Endothelial cell of umbilical vein (primary cell): ENCODE data around the gene SLC38A9. TPM values are rescaled to one million over a fixed set of nuclear protein-coding genes. Genes with fewer than 3 reads are reported as not detected.

ENCODE experiments used
- BruUV-seq: library from RNA; stranded (reverse); fragments of 400-500 nt; replicated peaks from 2 replicates; lab custom pipeline; 2021; lab: Mats Ljungman, UMichigan
- CTCF ChIA-PET: fragments of 300-600, 350-600 bp; sonication (Branson Sonifier 250); formaldehyde crosslinking; loops from one replicate; lab custom pipeline; 2021; ENCODE audit warnings: antibody characterized with exemption, inconsistent platforms; lab: Charles Lee
- POLR2A ChIA-PET: fragments of 300-600, 350-600 bp; sonication (Branson Sonifier 250); formaldehyde crosslinking; loops from one replicate; lab custom pipeline; 2021; ENCODE audit warnings: antibody characterized with exemption, inconsistent platforms; lab: Charles Lee
- DNase-seq: peaks from one replicate; pipeline ENCODE4 v3.0.0-alpha.2; 2011; ENCODE audit warnings: low read depth, low spot score
- FAIRE-seq: peaks from 2 replicates; lab custom pipeline; 2011; peaks lifted over from hg19 to GRCh38; lab: Jason Lieb, UNC
- H2AFZ ChIP-seq: 2 replicates; pipeline ENCODE4 v1.6.0; 2012; ENCODE audit warnings: low read depth, low read length, control low read depth, inconsistent platforms
- H3K27ac ChIP-seq: 2 replicates; pipeline ENCODE4 v1.5.1; 2011; ENCODE audit warnings: low read depth, mild to moderate bottlenecking, control low read depth, low read length, moderate library complexity; ENCODE audit not compliant: insufficient read depth
- H3K27me3 ChIP-seq, 2 experiments: 2 replicates each; pipeline versions ENCODE4 v1.6.0 to v1.6.1; 2011; ENCODE audit warnings: low read length in 2 of 2, mixed read lengths in 1 of 2; ENCODE audit not compliant: control insufficient read depth in 2 of 2, insufficient read depth in 2 of 2
- H3K36me3 ChIP-seq, 2 experiments: 2 replicates in 1 of 2; 3 replicates in 1 of 2; pipeline ENCODE4 v1.5.1; 2011; ENCODE audit warnings: low read length in 2 of 2, mild to moderate bottlenecking in 1 of 2, moderate library complexity in 1 of 2; ENCODE audit not compliant: control insufficient read depth in 2 of 2, insufficient read depth in 2 of 2; ENCODE audit errors: extremely low read depth in 1 of 2
- H3K4me1 ChIP-seq: 3 replicates; pipeline ENCODE4 v1.5.1; 2011; ENCODE audit warnings: mild to moderate bottlenecking, low read length; ENCODE audit not compliant: control insufficient read depth, insufficient read depth; ENCODE audit errors: extremely low read depth
- H3K4me2 ChIP-seq: 2 replicates; pipeline ENCODE4 v1.6.1; 2011; ENCODE audit warnings: low read length, control low read depth, mixed read lengths; ENCODE audit not compliant: insufficient read depth
- H3K4me3 ChIP-seq, 3 experiments: fragments of 200-600 bp in 1 of 3; sonication (generic), shearing (Covaris generic) in 1 of 3; replicated peaks in 1 of 3; 2 replicates each; pipeline ENCODE4 v1.5.1; 2011 to 2016; ENCODE audit warnings: control low read depth in 3 of 3, low read length in 3 of 3, mild to moderate bottlenecking in 2 of 3, inconsistent platforms in 1 of 3, low read depth in 1 of 3, moderate library complexity in 1 of 3; ENCODE audit not compliant: insufficient read depth in 1 of 3
- H3K79me2 ChIP-seq: 2 replicates; pipeline ENCODE4 v1.6.0; 2012; ENCODE audit warnings: low read length, inconsistent platforms; ENCODE audit not compliant: control insufficient read depth, insufficient read depth
- H3K9ac ChIP-seq: replicated peaks from 2 replicates; pipeline ENCODE3; 2011; ENCODE audit warnings: low read length, control low read depth; ENCODE audit not compliant: insufficient read depth; ENCODE audit errors: extremely low read depth
- H3K9me1 ChIP-seq: replicated peaks from 3 replicates; pipeline ENCODE4 v1.6.0; 2011; ENCODE audit warnings: mild to moderate bottlenecking, low read length; ENCODE audit not compliant: control insufficient read depth, insufficient read depth; ENCODE audit errors: extremely low read depth
- H3K9me3 ChIP-seq: replicated peaks from 2 replicates; pipeline ENCODE4 v1.5.1; 2012; ENCODE audit warnings: low read length, inconsistent platforms; ENCODE audit not compliant: control insufficient read depth, insufficient read depth
- H4K20me1 ChIP-seq: replicated peaks from 2 replicates; pipeline ENCODE3; 2011; ENCODE audit warnings: mild to moderate bottlenecking, low read length; ENCODE audit not compliant: control insufficient read depth, insufficient read depth; ENCODE audit errors: extremely low read depth
- CTCF ChIP-seq, 2 donors: IDR thresholded peaks; 1 replicate in 1 of 2; 2 replicates in 1 of 2; pipeline ENCODE4 v1.5.1; 2011; ENCODE audit warnings: low read length in 2 of 2, mild to moderate bottlenecking in 2 of 2, moderate library complexity in 2 of 2, control low read depth in 1 of 2, inconsistent platforms in 1 of 2, low read depth in 1 of 2; ENCODE audit not compliant: insufficient read depth in 1 of 2; ENCODE audit errors: extremely low read depth in 1 of 2
- EZH2 ChIP-seq: IDR thresholded peaks from 2 replicates; pipeline ENCODE4 v1.6.1; 2012; ENCODE audit warnings: borderline replicate concordance, low read depth, mild to moderate bottlenecking, moderate library complexity, low read length, inconsistent platforms; ENCODE audit not compliant: severe bottlenecking
- FOS ChIP-seq: IDR thresholded peaks from 2 replicates; pipeline ENCODE4 v1.6.1; 2011; ENCODE audit warnings: mild to moderate bottlenecking, low read length, moderate library complexity, borderline replicate concordance; ENCODE audit not compliant: insufficient read depth
- GATA2 ChIP-seq: IDR thresholded peaks from 2 replicates; pipeline ENCODE4 v1.7.0; 2011; ENCODE audit warnings: low read depth, mild to moderate bottlenecking, moderate library complexity, mixed read lengths, low read length; ENCODE audit not compliant: insufficient read length, insufficient read depth
- JUN ChIP-seq: IDR thresholded peaks from 2 replicates; pipeline ENCODE4 v1.6.1; 2011; ENCODE audit warnings: borderline replicate concordance, low read depth; ENCODE audit not compliant: insufficient read length, insufficient read depth
- MAX ChIP-seq: IDR thresholded peaks from 2 replicates; pipeline ENCODE4 v1.6.1; 2011; ENCODE audit not compliant: insufficient read depth, insufficient read length
- MYC ChIP-seq: IDR thresholded peaks from one replicate; pipeline ENCODE4 v1.6.1; 2011; ENCODE audit warnings: mild to moderate bottlenecking, low read depth, low read length
- POLR2A ChIP-seq: IDR thresholded peaks from 2 replicates; pipeline ENCODE4 v1.6.1; 2012; ENCODE audit warnings: low read depth, mild to moderate bottlenecking, control low read depth, low read length
- POLR2AphosphoS5 ChIP-seq: IDR thresholded peaks from 2 replicates; pipeline ENCODE4 v1.6.1; 2012; ENCODE audit warnings: low read depth, mild to moderate bottlenecking, control low read depth, low read length, moderate library complexity; ENCODE audit not compliant: insufficient read depth
- dilution Hi-C: fragments of 300-500 bp; cut with MboI; formaldehyde crosslinking; loops from one replicate; pipeline ENCODE4 v1.15.0; 2019; ENCODE audit warnings: low sequenced_read_pairs; ENCODE audit not compliant: extremely low pct_ligation_motif_present
- intact Hi-C: fragments of 100-400 bp; cut with micrococcal nuclease; formaldehyde crosslinking; loops from one replicate; pipeline ENCODE4 v1.10.0; 2022
- polyA plus RNA-seq, 4 experiments: library from polyadenylated mRNA; depleted of rRNA in 3 of 4; stranded (reverse) in 3 of 4; unstranded in 1 of 4; fragments of >200 nt; gene quantifications; 2 replicates each; pipeline versions ENCODE4 v1.2.1 to v1.2.3, GENCODE V29; 2011 to 2012; ENCODE audit warnings: missing spikeins in 1 of 4
- total RNA-seq: library from RNA; stranded (reverse); gene quantifications from 2 replicates; pipeline ENCODE4 v1.2.3, GENCODE V29; 2021

The SLC38A9 gene
- total and polyA plus RNA-seq, 2 donors (not counting 3 experiments of a cell fraction or from before 2014, with no cell fraction given), result 14.1 to 24.9 TPM

- Histone ChIP-seq H3K36me3 (no peaks in the 10 kb centered on the region), H3K9me3 (no peaks in the 10 kb centered on the region), H3K4me2 (no peak within 1 kb of the TSS), H3K9me1 (no peaks in the 10 kb centered on the region), H3K27me3 (no peaks in the 10 kb centered on the region), H3K79me2 (no peaks in the 10 kb centered on the region), H3K9ac (no peak within 1 kb of the TSS), H2AFZ (no peak within 1 kb of the TSS), H3K4me3 (no peak within 1 kb of the TSS), H4K20me1 (no peaks in the 10 kb centered on the region), H3K27ac (no peak within 1 kb of the TSS), H3K4me1 (no peaks in the 10 kb centered on the region)
- no peak for FAIRE-seq
- dilution Hi-C loops, result no loop called here
- ChIA-PET CTCF (no interaction called here), POLR2A (no interaction called here)
- no TSS peak for BruUV-seq
- DNase-seq, result no peak
- no peak for TF ChIP-seq POLR2AphosphoS5
- TF ChIP-seq FOS, result no peak
- TF ChIP-seq MAX, result no peak
- no peak for TF ChIP-seq POLR2A
- TF ChIP-seq GATA2, result no peak
- TF ChIP-seq MYC, result no peak
- TF ChIP-seq EZH2, result no peak
- TF ChIP-seq JUN, result no peak
- no peak for TF ChIP-seq CTCF (IDR thresholded peaks at IDR 0.05; ENCODE audit: extremely low read depth in 1 of 2, insufficient read depth in 1 of 2, low read depth in 1 of 2, low read length in 2 of 2)
- intact Hi-C loops, result no loop called here
Observed at GRCh38 chr5:55737793-55738192, 25.7 kb upstream of the SLC38A9 start, which contains the start of gene DDX4. DDX4 (plus strand) TSS chr5:55738061; CDS start chr5:55738964, 903 bp downstream.
